ENCODE results near the gene CCN6.

GRCh38 chr6:112081569-112081968 is 27.7 kb downstream of the CCN6 start:
- no peak for TF ChIP-seq POLR2A (IDR thresholded peaks at IDR 0.05)
- TF ChIP-seq, protein P1, sequence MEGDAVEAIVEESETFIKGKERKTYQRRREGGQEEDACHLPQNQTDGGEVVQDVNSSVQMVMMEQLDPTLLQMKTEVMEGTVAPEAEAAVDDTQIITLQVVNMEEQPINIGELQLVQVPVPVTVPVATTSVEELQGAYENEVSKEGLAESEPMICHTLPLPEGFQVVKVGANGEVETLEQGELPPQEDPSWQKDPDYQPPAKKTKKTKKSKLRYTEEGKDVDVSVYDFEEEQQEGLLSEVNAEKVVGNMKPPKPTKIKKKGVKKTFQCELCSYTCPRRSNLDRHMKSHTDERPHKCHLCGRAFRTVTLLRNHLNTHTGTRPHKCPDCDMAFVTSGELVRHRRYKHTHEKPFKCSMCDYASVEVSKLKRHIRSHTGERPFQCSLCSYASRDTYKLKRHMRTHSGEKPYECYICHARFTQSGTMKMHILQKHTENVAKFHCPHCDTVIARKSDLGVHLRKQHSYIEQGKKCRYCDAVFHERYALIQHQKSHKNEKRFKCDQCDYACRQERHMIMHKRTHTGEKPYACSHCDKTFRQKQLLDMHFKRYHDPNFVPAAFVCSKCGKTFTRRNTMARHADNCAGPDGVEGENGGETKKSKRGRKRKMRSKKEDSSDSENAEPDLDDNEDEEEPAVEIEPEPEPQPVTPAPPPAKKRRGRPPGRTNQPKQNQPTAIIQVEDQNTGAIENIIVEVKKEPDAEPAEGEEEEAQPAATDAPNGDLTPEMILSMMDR (IDR thresholded peaks at IDR 0.05), result no peak
